Trophoblast cell (in vitro differentiated cells and primary cell): ENCODE data around the gene SET.

ENCODE experiments used
- DNase-seq, 2 donors: peaks; one replicate each; pipeline ENCODE4 v3.0.0-alpha.2; 2016
- H2AFZ ChIP-seq: 2 replicates; pipeline ENCODE4 v1.6.1; 2013; ENCODE audit warnings: low read length, moderate library complexity, mild to moderate bottlenecking; ENCODE audit not compliant: insufficient read depth, poor library complexity
- H2AK5ac ChIP-seq: 2 replicates; pipeline ENCODE4 v1.6.1; 2013; ENCODE audit warnings: mild to moderate bottlenecking, low read length
- H2BK120ac ChIP-seq: 2 replicates; pipeline ENCODE4 v1.6.1; 2013; ENCODE audit warnings: low read length, mild to moderate bottlenecking, moderate library complexity; ENCODE audit not compliant: insufficient read depth, poor library complexity
- H2BK12ac ChIP-seq: 2 replicates; pipeline ENCODE4 v1.6.1; 2013; ENCODE audit warnings: mild to moderate bottlenecking, low read length, moderate library complexity
- H2BK5ac ChIP-seq: 2 replicates; pipeline ENCODE4 v1.6.1; 2013; ENCODE audit warnings: low read length, low read depth, moderate library complexity, mild to moderate bottlenecking; ENCODE audit not compliant: poor library complexity
- H3K14ac ChIP-seq: 2 replicates; pipeline ENCODE4 v1.6.1; 2013; ENCODE audit warnings: mild to moderate bottlenecking, low read length
- H3K18ac ChIP-seq: 2 replicates; pipeline ENCODE4 v1.6.1; 2013; ENCODE audit warnings: mild to moderate bottlenecking, low read length
- H3K23ac ChIP-seq: 2 replicates; pipeline ENCODE4 v1.6.1; 2013; ENCODE audit warnings: low read length
- H3K27ac ChIP-seq: 2 replicates; pipeline ENCODE4 v1.5.1; 2013; ENCODE audit warnings: low read depth, mild to moderate bottlenecking, inconsistent platforms, low read length, moderate library complexity
- H3K27me3 ChIP-seq: 2 replicates; pipeline ENCODE4 v1.6.1; 2013; ENCODE audit warnings: inconsistent platforms, mild to moderate bottlenecking, low read length, moderate library complexity; ENCODE audit not compliant: insufficient read depth
- H3K36me3 ChIP-seq, 2 experiments: 1 replicate in 1 of 2; 2 replicates in 1 of 2; pipeline ENCODE4 v1.6.1; 2013; ENCODE audit warnings: low read length in 2 of 2, mild to moderate bottlenecking in 2 of 2, moderate library complexity in 1 of 2; ENCODE audit not compliant: insufficient read depth in 2 of 2, control insufficient read depth in 1 of 2
- H3K4ac ChIP-seq: 2 replicates; pipeline ENCODE4 v1.6.1; 2013; ENCODE audit warnings: low read depth, mild to moderate bottlenecking, low read length, moderate library complexity
- H3K4me1 ChIP-seq, 2 experiments: 1 replicate in 1 of 2; 2 replicates in 1 of 2; pipeline ENCODE4 v1.6.1; 2013; ENCODE audit warnings: low read length in 2 of 2, mild to moderate bottlenecking in 2 of 2, moderate library complexity in 1 of 2; ENCODE audit not compliant: insufficient read depth in 2 of 2, control insufficient read depth in 1 of 2
- H3K4me2 ChIP-seq: 2 replicates; pipeline ENCODE4 v1.6.1; 2013; ENCODE audit warnings: inconsistent platforms, mild to moderate bottlenecking, low read length, moderate library complexity
- H3K4me3 ChIP-seq: 2 replicates; pipeline ENCODE4 v1.5.1; 2013; ENCODE audit warnings: mild to moderate bottlenecking, low read depth, low read length, inconsistent platforms
- H3K79me1 ChIP-seq: one replicate; pipeline ENCODE4 v1.6.1; 2013; ENCODE audit warnings: low read length
- H3K79me2 ChIP-seq: 2 replicates; pipeline ENCODE4 v1.6.1; 2013; ENCODE audit warnings: low read length, mild to moderate bottlenecking; ENCODE audit not compliant: control insufficient read depth, insufficient read depth, poor library complexity
- H3K9ac ChIP-seq: 2 replicates; pipeline ENCODE4 v1.6.1; 2013; ENCODE audit warnings: mild to moderate bottlenecking, low read length
- H3K9me3 ChIP-seq: 2 replicates; pipeline ENCODE4 v1.6.1; 2013; ENCODE audit warnings: low read depth, mild to moderate bottlenecking, control low read depth, inconsistent platforms, low read length; ENCODE audit not compliant: insufficient read depth
- H4K12ac ChIP-seq: 2 replicates; pipeline ENCODE4 v1.6.1; 2013; ENCODE audit warnings: low read depth, mild to moderate bottlenecking, low read length, moderate library complexity
- H4K8ac ChIP-seq: 2 replicates; pipeline ENCODE4 v1.6.1; 2013; ENCODE audit warnings: low read depth, mild to moderate bottlenecking, low read length, moderate library complexity
- H4K91ac ChIP-seq: one replicate; pipeline ENCODE4 v1.6.1; 2013; ENCODE audit warnings: low read depth, mild to moderate bottlenecking, low read length, moderate library complexity
- WGBS: extraction: QIAGEN DNeasy Blood & Tissue Kit; methylation state at CpG from one replicate; pipeline ENCODE4 v1.1.7; 2013; ENCODE audit warnings: missing lambda C conversion rate; ENCODE audit not compliant: insufficient read length, insufficient coverage; ENCODE audit errors: extremely low coverage; 5-methylcytosine and 5-hydroxymethylcytosine counted together

The SET gene

DNA sequence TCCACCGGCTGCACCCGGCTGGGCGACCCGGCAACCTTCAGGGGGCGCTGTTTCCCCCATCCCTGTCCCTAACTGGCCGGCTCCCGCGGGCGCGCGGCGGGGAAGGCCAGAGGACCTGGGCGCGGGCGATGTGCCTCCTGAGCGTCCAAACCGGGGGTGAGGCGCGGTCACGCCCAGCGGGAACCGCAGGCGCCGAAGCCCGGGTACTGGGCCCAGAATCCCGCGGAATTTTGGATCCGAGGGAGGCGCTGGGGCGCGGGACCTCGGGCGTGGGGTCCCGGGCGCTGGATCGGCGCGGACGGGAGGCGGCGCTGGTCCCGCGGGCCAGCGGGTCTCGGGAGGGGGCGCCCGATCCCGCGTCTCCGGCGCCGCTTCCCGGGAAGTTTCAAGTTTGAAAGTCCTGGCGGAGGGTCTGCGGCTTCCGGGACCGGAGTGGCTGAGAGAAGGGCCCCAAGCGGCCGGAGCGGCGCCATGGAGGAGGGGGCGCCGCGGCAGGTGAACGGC lies 13.5 kb downstream of the SET start, which contains the start of gene PKN3:
TSS of gene PKN3 (plus strand) at position 59 of the 504 bp plus-strand sequence. CDS start at position 472, 413 bp downstream.
- peak within 1 kb of the TSS; percentile 59 for H3K4ac ChIP-seq
- peak within 1 kb of the TSS; percentile 77 for H3K14ac ChIP-seq
- H3K27me3 ChIP-seq = no peaks in the 10 kb centered on the region
- peak within 1 kb of the TSS; percentile 80 for H4K12ac ChIP-seq
- H3K4me2 ChIP-seq = peak within 1 kb of the TSS; percentile 99
- H3K27ac ChIP-seq = peak within 1 kb of the TSS; percentile 83
- DNase-seq = peak; percentile 71 to 92
- H3K9me3 ChIP-seq = peaks cover 3% of the 10 kb centered on the region
- peak within 1 kb of the TSS; percentile 72 for H3K18ac ChIP-seq
- H3K36me3 ChIP-seq = peaks cover 16 to 17% of the 10 kb centered on the region in 2 experiments
- peaks cover 5% of the 10 kb centered on the region for H3K79me1 ChIP-seq
- peak within 1 kb of the TSS; percentile 83 for H3K4me3 ChIP-seq
- H4K91ac ChIP-seq = peak within 1 kb of the TSS; percentile 76
- peak within 1 kb of the TSS; percentile 86 for H2BK12ac ChIP-seq
- peak within 1 kb of the TSS; percentile 75 for H2AFZ ChIP-seq
- peak within 1 kb of the TSS; percentile 89 for H3K9ac ChIP-seq
- peaks cover 4% of the 10 kb centered on the region for H3K79me2 ChIP-seq
- H3K23ac ChIP-seq = no peak within 1 kb of the TSS
- WGBS = no CpG with 5 or more reads among the region's 65 CpGs
- peak within 1 kb of the TSS; percentile 87 for H2BK5ac ChIP-seq
- peak within 1 kb of the TSS; percentile 90 for H2BK120ac ChIP-seq
- H3K4me1 ChIP-seq = peaks cover 9 to 11% of the 10 kb centered on the region in 2 experiments
- peak within 1 kb of the TSS; percentile 57 for H2AK5ac ChIP-seq
- peak within 1 kb of the TSS; percentile 84 for H4K8ac ChIP-seq

DNA sequence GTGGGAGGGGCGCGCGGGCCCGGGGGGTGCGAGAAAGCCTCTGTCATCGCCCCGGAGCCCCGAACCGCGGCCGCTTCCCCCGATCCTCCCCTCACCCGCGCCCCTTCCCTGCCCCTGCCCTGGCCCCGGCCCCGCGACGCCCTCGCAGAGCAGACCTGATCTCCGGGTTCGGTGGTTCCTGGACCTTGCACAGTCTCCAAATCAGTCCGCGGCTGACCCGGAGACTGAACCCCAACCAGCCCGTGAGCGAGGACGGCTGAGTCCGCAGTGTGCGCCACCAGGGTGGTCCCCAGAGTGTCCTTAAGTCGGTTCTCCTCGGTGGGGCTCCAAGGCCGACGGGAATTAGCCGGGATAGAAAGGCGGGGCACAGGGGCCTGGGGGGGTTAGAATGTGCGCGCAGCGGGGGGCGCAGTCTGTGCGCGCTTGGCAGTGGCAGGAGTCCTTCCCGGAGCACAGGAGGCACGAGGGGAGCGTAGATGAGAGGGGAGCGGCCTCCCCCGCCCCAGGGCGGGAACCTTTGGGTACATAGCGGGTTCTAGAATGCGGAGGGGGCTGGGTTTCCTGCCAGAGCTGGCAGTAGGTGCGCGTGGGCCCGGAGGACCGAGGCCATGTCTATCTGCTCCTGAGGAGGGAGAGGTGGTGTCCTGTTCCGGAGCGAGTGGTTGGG lies 14.1 kb downstream of the SET start:
- Histone ChIP-seq H3K27me3 (no peaks in the 10 kb centered on the region), H3K18ac (peak overlapping the region; percentile 63), H3K14ac (peak overlapping the region; percentile 77), H3K23ac (no peak overlapping the region), H2AFZ (peak overlapping the region; percentile 75), H3K4ac (peak overlapping the region; percentile 51), H3K4me2 (peak overlapping the region; percentile 99), H3K79me2 (peaks cover 4% of the 10 kb centered on the region), H3K4me1 (peaks cover 9 to 11% of the 10 kb centered on the region in 2 experiments), H3K9me3 (peaks cover 3% of the 10 kb centered on the region), H3K79me1 (peaks cover 5% of the 10 kb centered on the region), H2BK12ac (no peak overlapping the region), H4K12ac (peak overlapping the region; percentile 74), H3K9ac (peak overlapping the region; percentile 89), H2AK5ac (peak overlapping the region; percentile 57), H2BK120ac (peak overlapping the region; percentile 61), H3K36me3 (peaks cover 16 to 18% of the 10 kb centered on the region in 2 experiments), H3K27ac (no peak overlapping the region), H3K4me3 (peak overlapping the region; percentile 83), H4K91ac (peak overlapping the region; percentile 55), H4K8ac (peak overlapping the region; percentile 84), H2BK5ac (no peak overlapping the region)
- DNase-seq = no peak
- no CpG with 5 or more reads among the region's 55 CpGs for WGBS

DNA sequence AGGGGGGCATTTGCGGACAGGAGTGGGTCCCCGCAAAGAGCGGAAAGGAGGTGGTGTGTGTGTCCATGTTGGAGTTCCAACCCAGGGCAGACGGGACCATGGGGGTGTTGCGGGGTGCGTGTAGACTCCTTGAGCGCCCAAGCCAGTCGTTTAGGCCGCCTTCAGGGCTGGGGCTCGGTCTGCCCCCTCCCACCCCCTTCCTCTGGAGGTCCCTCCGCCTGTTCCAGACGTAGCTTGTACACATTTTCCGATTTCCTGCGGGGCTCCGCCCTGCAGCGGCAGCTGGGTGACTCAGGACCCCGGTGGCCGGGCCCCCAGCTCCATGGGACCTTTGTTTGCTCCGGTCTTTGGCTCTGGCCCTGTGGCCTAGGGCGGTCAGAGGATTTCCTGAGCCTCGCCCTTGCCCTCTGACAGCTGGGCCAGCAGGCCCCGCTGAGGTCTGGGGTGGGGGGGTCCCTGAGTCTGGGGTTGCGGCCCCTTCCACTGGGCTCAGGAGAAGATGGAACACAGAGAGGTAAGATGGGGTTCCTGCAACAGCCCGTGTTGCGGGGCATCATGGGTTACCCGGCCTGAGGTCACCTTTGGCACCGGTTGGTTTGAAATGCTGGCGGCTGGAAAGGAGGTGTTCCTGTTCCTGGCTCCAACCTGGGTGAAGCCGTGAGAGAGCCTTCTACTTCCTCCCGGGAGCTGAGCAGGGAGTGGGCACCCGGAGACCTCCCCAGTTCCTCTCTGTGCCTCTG lies 14.8 kb downstream of the SET start:
- peaks cover 9 to 11% of the 10 kb centered on the region in 2 experiments for H3K4me1 ChIP-seq
- peak overlapping the region; percentile 74 for H4K12ac ChIP-seq
- peak overlapping the region; percentile 99 for H3K4me2 ChIP-seq
- H3K4me3 ChIP-seq = peak overlapping the region; percentile 37
- H3K18ac ChIP-seq = peak overlapping the region; percentile 63
- no peak overlapping the region for H2BK12ac ChIP-seq
- no peak for DNase-seq
- H3K23ac ChIP-seq = no peak overlapping the region
- peaks cover 4% of the 10 kb centered on the region for H3K79me2 ChIP-seq
- H3K27ac ChIP-seq = no peak overlapping the region
- peak overlapping the region; percentile 57 for H2AK5ac ChIP-seq
- H3K36me3 ChIP-seq = peaks cover 16 to 18% of the 10 kb centered on the region in 2 experiments
- no peak overlapping the region for H3K9ac ChIP-seq
- peak overlapping the region; percentile 42 for H4K91ac ChIP-seq
- H2BK120ac ChIP-seq = no peak overlapping the region
- peak overlapping the region; percentile 75 for H2AFZ ChIP-seq
- peak overlapping the region; percentile 51 for H3K4ac ChIP-seq
- H3K27me3 ChIP-seq = no peaks in the 10 kb centered on the region
- WGBS = no CpG with 5 or more reads among the region's 31 CpGs
- peaks cover 3% of the 10 kb centered on the region for H3K9me3 ChIP-seq
- H3K79me1 ChIP-seq = peaks cover 5% of the 10 kb centered on the region
- peak overlapping the region; percentile 68 for H3K14ac ChIP-seq
- H2BK5ac ChIP-seq = no peak overlapping the region
- H4K8ac ChIP-seq = peak overlapping the region; percentile 84

DNA sequence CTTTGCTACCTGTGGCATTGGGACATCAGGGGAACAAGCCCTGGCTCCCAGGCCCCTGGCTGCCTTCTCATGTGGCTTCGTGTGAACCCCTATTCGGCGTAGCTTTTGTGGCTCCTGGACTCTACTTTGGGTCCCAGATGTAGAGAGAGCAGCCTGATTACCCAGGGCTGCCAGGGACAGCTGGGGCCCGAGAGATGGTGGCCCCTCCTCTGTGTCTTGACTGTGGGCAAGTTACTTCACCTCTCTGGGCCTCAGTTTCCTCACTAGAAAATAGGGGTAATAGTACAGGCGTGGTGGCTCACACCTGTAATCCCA lies 15.3 kb downstream of the SET start:
- peak overlapping the region; percentile 45 for H2AK5ac ChIP-seq
- H3K27ac ChIP-seq = no peak overlapping the region
- no peak overlapping the region for H2BK12ac ChIP-seq
- H3K36me3 ChIP-seq = peaks cover 16 to 18% of the 10 kb centered on the region in 2 experiments
- no peak overlapping the region for H2BK5ac ChIP-seq
- H2AFZ ChIP-seq = no peak overlapping the region
- H3K9me3 ChIP-seq = peaks cover 3% of the 10 kb centered on the region
- H3K27me3 ChIP-seq = no peaks in the 10 kb centered on the region
- no peak for DNase-seq
- no peak overlapping the region for H3K18ac ChIP-seq
- H3K23ac ChIP-seq = no peak overlapping the region
- H3K79me2 ChIP-seq = peaks cover 4% of the 10 kb centered on the region
- H2BK120ac ChIP-seq = no peak overlapping the region
- H3K4me3 ChIP-seq = no peak overlapping the region
- peaks cover 9 to 11% of the 10 kb centered on the region in 2 experiments for H3K4me1 ChIP-seq
- no peak overlapping the region for H4K12ac ChIP-seq
- no peak overlapping the region for H3K14ac ChIP-seq
- no peak overlapping the region for H3K9ac ChIP-seq
- no peak overlapping the region for H3K4me2 ChIP-seq
- no peak overlapping the region for H3K4ac ChIP-seq
- peaks cover 5% of the 10 kb centered on the region for H3K79me1 ChIP-seq
- no peak overlapping the region for H4K8ac ChIP-seq
- no peak overlapping the region for H4K91ac ChIP-seq
- WGBS = no CpG with 5 or more reads among the region's 5 CpGs
